ENCODE data around the gene RTP5. TPM values are rescaled to one million over a fixed set of nuclear protein-coding genes. Genes with fewer than 3 reads are reported as not detected.

The RTP5 gene
- total RNA-seq, 1 donor from 2014 or later, result not detected

DNA sequence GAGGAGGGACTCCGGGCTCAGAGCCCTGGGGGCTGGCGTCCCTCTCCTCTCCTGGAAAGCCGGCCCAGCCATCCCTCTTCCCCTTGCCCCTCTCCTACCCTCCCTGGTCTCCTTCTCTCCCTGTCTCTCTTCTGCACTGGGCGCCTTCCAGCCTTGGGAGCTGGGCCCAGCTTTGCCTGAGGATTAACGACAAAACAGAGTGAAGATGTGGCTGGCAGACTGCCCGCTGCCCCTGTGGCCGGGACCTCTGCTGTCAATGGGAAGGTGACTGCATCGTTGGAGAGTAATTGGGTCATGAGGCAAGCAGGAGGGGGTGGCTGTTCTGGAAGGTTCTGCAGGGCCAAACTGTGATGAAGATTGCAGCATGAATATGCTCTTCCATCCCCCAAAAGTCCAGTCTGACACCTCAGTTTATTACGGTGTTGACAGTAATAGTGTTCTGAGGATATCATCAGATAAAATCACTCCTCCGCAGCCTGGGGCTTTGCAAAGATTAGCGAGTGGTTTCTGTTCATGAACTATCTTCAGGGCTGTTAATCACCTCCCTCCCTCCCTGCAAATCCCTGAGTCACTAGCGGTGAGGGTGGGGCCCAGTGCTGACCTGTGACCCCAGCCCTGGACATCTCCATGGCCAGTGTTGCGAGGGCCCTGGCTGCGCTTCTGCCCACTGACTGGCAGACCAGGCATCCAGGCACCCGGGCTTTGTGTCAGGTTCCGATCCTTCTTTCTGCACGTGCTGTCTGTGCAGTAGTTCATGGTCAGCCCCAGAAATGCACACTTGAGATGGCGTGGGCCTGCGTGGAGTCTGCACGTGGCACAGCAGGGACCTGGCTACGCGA is 23.0 kb downstream of the RTP5 start:
- Mint-ChIP-seq H3K27me3 (no peaks in the 10 kb centered on the region), H3K4me3 (no peak overlapping the region), H3K4me1 (ENCODE audit: unreplicated experiment) (peaks cover 15% of the 10 kb centered on the region), H3K36me3 (peaks cover 14% of the 10 kb centered on the region), H3K27ac (peak overlapping the region; percentile 18), H3K9me3 (peaks cover 5% of the 10 kb centered on the region)
- no peak for DNase-seq (ENCODE audit: extremely low spot score, unreplicated experiment)
- TF ChIP-seq, protein P1, sequence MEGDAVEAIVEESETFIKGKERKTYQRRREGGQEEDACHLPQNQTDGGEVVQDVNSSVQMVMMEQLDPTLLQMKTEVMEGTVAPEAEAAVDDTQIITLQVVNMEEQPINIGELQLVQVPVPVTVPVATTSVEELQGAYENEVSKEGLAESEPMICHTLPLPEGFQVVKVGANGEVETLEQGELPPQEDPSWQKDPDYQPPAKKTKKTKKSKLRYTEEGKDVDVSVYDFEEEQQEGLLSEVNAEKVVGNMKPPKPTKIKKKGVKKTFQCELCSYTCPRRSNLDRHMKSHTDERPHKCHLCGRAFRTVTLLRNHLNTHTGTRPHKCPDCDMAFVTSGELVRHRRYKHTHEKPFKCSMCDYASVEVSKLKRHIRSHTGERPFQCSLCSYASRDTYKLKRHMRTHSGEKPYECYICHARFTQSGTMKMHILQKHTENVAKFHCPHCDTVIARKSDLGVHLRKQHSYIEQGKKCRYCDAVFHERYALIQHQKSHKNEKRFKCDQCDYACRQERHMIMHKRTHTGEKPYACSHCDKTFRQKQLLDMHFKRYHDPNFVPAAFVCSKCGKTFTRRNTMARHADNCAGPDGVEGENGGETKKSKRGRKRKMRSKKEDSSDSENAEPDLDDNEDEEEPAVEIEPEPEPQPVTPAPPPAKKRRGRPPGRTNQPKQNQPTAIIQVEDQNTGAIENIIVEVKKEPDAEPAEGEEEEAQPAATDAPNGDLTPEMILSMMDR (conservative IDR thresholded peaks at IDR 0.05), result no peak

DNA sequence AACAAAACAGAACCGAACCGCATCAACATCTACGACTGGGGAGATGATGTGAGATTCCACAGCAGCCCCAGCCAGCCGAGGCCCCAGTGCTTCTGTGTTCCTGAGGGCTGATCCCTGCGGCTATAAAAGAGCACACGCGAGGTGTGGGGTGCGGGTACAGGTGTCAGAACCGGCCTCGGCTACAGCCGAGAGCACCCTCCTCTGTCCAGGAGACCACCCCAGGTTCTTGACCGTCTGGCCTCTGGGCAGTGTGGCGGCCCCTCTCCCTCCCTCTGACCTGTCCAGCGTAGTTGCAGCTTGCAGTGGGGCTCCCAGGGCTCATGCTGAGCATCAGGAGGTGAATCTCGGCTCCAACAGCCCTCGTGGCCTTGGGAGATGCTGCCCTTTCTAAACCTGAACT is 23.7 kb downstream of the RTP5 start:
- TF ChIP-seq, protein P1 (conservative IDR thresholded peaks at IDR 0.05), result no peak
- Mint-ChIP-seq H3K4me3 (no peak overlapping the region), H3K4me1 (ENCODE audit: unreplicated experiment) (peaks cover 12% of the 10 kb centered on the region), H3K27me3 (no peaks in the 10 kb centered on the region), H3K36me3 (peaks cover 9% of the 10 kb centered on the region), H3K27ac (no peak overlapping the region), H3K9me3 (peaks cover 5% of the 10 kb centered on the region)
- DNase-seq (ENCODE audit: extremely low spot score, unreplicated experiment), result no peak

DNA sequence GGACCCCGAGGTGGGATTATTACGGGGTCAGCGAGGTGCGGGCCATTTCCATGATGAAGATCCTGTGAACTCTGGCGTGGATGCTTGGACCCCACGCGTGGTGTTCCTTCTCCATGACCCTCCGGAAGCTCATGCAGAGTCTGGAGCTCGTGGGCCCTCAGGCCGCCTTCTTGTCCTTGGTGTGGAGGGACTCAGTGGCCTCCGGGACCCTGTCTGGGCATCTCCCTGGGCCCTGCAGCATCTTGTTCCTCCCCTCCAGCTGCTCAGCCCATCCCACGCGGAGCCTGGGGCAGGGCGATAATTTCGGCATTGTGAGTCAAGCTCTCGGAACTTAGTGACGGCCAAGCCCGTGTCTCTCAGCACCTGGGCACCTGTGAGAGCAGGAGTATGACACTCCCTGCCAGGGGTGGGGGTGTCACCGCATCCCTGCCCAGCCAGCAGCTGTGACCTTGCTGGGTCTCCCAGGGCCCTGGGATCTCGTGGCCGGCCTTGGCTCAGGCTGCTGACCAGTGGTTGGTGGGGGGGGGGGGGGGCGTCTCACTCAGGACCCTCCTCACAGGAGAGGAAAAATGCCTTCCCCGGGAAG is 24.6 kb downstream of the RTP5 start:
- peaks cover 3% of the 10 kb centered on the region for H3K9me3 Mint-ChIP-seq
- no peak for DNase-seq (ENCODE audit: extremely low spot score, unreplicated experiment)
- H3K4me1 Mint-ChIP-seq (ENCODE audit: unreplicated experiment), result peaks cover 12% of the 10 kb centered on the region
- H3K36me3 Mint-ChIP-seq, result peaks cover 6% of the 10 kb centered on the region
- H3K4me3 Mint-ChIP-seq, result no peak overlapping the region
- peak overlapping the region; percentile 26 for H3K27ac Mint-ChIP-seq
- no peaks in the 10 kb centered on the region for H3K27me3 Mint-ChIP-seq
- TF ChIP-seq, protein P1 (conservative IDR thresholded peaks at IDR 0.05), result no peak

DNA sequence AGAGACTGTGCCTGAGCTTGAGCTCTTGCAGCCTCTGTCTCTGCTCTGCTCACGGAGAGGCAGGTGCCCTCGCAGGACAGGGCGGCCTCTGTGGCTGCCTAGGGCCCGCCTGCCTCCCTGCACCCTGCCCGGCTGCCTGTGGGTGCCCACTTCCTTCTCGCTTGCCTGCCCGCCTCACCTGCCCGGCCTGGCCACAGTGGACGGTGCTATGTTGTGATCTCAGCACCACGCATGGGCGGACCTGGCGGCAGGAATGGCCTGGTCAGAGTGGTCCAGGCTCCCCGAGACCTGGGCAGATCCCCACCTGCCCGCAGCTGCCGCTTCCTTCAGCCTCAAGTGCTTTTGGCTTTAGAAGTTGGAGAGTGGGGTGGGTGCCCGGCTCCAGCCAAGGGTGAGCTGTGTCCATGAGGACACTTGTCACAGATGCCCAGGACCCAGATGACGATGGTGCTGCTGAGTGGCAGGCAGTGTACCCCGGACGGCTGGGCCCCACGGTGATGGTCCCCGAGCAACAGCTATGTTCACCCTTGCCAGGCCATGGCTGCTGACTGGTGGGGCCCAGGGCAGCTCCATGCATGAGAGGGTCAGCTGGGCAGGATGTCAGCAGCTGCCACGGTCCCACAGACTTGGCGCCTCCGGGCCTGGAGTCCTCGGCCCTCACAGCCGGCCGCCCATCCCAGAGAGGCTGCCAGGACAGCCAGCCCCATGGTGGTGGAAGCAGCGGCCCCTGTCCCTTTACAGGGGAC is 25.3 kb downstream of the RTP5 start:
- no peak overlapping the region for H3K27ac Mint-ChIP-seq
- TF ChIP-seq, protein P1 (conservative IDR thresholded peaks at IDR 0.05), result no peak
- H3K4me1 Mint-ChIP-seq (ENCODE audit: unreplicated experiment), result peaks cover 18% of the 10 kb centered on the region
- H3K27me3 Mint-ChIP-seq, result no peaks in the 10 kb centered on the region
- peak; percentile 67 for DNase-seq (ENCODE audit: extremely low spot score, unreplicated experiment)
- no peaks in the 10 kb centered on the region for H3K9me3 Mint-ChIP-seq
- peaks cover under 1% of the 10 kb centered on the region for H3K36me3 Mint-ChIP-seq
- no peak overlapping the region for H3K4me3 Mint-ChIP-seq

DNA sequence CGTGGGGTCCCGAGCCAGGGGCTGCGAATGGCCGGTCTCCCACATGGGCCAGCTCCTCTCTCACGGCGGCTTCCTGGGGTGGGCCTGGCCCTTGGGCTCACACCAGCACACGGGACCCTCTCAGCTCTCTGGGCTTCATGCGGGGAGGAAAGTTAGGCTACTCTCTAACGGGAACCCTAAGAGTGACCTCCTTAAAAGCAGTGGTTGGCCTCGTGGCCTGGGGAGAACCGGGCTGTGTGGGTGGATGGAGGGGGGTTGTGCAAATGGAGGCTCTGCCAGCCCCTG is 25.8 kb downstream of the RTP5 start:
- Mint-ChIP-seq H3K9me3 (no peaks in the 10 kb centered on the region), H3K4me3 (no peak overlapping the region), H3K27me3 (no peaks in the 10 kb centered on the region), H3K27ac (no peak overlapping the region), H3K36me3 (no peaks in the 10 kb centered on the region), H3K4me1 (ENCODE audit: unreplicated experiment) (peaks cover 18% of the 10 kb centered on the region)
- no peak for DNase-seq (ENCODE audit: extremely low spot score, unreplicated experiment)
- TF ChIP-seq, protein P1 (conservative IDR thresholded peaks at IDR 0.05), result no peak

Data from type B pancreatic cell (in vitro differentiated cells).